Astrocyte of the hippocampus (primary cell): Measurements from ENCODE around the gene IFNL1.
"Not testable (repeated sequence)": the region's sequence is repeated elsewhere in the genome, so short reads cannot be mapped to it uniquely, and the experiment has no call there.

Experiments
- DNase-seq: peaks from one replicate; pipeline ENCODE4 v3.0.0; 2011; ENCODE audit warnings: low read depth, low spot score

IFNL1 gene

DNA sequence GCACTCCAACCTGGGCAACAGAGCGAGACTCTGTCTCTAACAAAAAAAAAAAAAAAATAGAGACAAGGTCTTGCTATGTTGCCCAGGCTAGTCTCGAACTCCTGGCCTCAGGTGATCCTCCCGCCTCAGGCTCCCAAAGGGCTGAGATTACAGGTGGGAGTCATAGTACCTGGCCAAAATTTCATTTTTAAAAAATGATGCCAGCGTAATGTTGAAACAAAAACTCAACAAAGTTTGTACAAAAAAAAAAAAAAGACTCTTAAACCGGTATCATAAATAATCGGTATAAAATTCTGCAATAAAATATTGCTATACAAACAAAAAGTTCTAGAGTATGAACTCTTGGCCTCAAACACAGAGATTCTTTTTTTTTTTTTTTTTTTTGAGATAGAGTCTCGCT is 36.1 kb downstream of the IFNL1 start:
- no peak for DNase-seq

- not testable (repeated sequence) for DNase-seq
These were observed 36.5 kb downstream of the IFNL1 start for GRCh38 chr19:39332738-39333137.

DNA sequence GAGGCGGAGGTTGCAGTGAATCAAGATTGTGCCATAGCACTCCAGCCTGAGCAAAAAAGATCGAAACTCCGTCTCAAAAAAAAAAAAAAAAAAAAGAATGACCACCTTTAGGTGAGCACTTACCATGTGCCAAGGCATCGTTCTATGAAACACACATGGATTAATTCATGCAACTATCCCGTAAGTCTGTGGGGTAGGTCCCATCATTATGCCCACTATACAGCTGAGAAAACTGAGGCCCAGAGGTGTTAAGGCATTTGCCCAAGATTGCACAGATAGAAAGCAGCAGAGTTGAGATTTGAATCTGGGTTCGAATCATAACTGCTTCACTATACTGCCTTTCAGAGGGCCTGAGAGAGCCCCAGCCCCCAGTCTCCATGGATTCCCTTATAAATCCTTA is 37.3 kb downstream of the IFNL1 start:
- no peak for DNase-seq

DNA sequence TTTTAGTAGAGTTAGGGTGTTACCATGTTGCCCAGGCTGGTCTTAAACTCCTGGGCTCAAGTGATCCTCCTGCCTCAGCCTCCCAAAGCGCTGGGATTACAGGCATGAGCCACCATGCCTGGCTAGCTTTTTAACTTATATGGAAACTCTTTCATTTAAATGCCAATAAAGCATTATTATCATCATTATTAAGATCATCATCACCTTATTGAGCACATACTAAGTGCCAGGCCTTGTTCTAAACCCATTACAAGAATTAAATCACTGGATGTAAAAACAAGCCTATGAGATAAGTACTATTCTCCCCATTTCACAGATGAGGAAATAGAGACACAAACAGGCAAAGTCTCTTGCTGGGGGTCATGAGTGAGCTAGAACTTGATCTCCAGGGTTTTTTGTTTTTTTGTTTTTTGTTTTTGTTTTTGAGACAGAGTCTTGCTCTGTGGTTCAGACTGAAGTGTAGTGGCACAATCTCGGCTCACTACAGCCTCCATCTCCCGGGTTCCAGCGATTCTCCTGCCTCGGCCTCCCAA is 38.3 kb downstream of the IFNL1 start:
- no peak for DNase-seq

DNA sequence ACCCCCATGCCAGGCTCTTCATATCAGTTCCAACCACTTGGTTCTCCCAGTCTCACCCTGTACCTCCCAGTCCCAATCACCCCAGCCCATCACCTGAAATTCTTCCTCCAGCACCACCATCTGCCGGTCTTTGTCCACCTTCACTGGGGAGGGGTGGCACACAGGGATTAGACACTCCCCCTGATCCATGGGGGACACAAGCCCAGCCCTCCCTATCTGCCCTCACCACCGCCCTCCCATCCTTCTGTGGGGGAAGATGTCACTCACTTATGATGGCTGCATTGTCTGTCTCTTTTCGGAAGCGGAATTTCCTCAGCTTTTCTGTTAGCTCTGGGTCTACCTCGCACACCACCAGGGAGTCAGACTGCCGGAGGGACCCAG is 39.0 kb downstream of the IFNL1 start:
- DNase-seq, result no peak

DNA sequence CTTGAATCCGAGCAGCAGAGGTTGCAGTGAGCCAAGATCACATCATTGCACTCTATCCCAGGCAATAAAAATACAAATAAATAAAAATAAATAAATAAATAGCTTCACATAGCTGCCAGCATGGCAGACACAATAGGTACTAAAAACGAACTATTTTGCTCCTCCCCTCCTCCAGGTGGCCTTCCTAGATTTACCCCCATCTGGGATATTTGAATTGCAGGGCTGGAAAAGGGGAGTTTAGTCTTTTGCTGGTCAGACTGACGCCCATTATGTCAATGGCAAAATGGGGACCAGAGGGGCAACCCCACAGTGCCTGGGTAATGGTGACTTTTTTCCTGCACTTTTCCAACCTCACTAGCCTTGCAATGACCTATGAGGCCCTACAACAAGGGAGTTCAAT is 40.3 kb downstream of the IFNL1 start:
- DNase-seq, result no peak

- no peak for DNase-seq
These were observed 43.5 kb downstream of the IFNL1 start for GRCh38 chr19:39339674-39340073.

DNA sequence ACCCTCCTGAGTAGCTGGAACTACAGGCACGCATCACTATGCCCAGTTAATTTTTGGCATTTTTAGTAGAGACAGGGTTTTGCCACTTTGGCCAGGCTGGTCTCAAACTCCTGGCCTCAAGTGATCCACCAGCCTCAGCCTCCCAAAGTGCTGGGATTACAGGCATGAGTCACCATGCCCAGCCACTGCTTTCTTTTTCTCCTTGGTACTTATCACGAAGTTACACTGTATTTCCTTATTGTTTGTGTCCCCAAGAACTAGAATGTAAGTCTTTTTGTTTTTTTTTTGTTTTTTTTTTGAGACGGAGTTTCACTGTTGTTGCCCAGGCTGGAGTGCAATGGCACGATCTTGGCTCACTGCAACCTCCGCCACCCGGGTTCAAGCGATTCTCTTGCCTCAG is 43.9 kb downstream of the IFNL1 start:
- not testable (repeated sequence) for DNase-seq

DNA sequence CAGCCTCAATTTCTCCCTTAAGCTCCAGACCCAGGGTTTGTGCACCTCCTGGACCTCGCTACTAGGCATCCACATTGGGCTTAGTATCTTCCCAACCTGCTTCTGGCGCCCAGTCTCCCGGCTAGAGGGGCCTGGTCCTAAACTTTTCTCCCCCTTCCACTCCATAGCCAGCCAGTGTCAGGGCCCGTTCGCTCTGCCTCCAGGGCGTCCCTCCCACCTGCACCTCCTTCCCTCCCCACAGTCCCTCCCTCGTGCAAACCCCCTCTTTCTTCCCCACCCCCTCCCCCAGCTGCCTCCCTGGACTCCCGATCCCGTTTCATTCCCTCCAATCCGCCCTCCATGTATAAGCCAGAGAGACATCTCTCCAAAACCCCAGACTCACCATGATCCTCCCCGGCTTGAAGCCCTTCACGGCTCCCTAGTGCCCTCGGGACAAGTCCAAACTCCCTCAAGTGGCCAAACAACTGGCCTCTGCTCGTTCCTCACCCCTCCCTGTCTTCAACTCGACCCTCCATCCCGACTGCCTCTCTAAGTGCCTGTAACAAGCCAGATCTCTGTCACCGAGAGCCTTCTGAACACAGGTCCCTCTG is 45.0 kb downstream of the IFNL1 start:
- no peak for DNase-seq

DNA sequence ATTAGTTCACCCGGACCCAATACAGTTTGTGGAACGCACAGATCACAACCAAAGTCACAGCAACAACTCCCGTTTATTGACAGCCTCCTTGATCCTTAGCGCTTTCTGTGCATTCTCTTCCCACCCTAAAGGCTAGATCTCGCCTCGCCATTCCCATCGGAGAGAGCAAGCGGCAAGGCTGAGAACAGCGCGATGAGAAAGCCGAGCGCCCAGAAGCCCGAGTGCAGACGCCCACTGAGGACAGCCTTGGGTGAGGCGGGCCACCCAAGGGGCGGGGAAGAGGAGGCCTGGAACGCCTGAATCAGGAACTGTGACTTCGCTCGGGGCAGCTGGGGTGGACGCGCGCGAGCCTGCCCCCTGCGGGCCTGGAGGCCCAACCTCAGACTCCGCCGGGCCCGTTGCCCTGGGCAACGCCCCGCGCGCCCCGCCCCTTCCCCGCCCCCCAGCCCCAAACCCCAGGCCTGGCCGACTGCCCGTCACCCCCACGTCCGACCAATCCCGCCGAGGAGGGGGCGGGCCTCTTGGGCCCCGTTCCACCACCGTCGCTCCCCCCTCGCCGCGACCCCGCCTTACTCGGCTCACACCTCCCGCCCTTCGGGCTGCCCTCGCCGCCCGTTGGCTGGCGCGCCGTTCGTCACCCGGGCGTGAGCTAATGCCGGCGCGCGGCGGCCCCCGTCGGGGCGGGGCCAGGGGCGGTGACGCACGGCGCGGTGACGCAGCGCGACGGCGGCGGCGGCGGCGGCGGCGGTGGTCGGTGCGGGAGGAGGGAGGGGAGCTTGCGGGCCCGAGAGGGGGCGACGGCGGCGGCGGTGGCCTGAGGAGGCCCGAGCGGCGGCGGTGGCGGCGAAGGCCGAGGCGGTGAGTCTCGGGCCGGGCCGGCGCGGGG is 45.8 kb downstream of the IFNL1 start, which contains the start of gene SAMD4B:
Gene SAMD4B, plus strand, starts transcription at position 703 of the 886 bp plus-strand sequence. CDS start 14,473 bp downstream, outside the sequence.
- peak; percentile 99 for DNase-seq

DNA sequence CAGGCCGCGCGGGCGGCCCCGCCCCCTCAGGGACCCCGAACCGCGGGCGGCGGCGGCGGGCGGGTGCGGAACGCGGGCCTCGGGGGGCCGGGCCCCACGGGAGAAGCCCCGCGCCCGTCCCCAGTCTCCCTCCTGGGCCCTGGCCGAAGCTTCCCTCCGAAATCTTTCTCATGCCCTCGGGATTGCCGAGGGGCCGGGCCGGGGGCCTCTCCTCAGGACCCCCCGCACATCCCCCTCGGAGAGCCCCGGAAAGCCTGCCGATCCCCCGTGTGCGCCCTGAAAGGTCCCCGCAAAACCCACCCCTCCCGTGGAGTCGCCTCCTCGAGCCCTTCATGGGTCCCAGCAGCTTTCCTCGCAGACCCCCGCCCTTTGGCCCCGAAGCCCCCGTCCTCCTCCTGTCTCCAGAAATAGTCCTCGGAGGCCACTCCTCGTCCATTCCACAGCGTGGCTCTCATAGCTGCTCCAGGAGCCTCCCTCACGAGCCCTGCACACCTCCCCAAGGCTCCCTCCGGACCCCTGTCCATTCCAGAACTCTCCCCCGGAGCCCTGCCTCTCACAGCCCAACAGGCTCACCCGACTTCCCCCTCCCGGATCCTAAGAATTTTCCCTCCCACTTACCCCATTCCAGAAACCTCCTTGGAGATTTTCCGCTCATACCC is 46.6 kb downstream of the IFNL1 start:
- peak; percentile 45 for DNase-seq

- no peak for DNase-seq
These were observed 49.7 kb downstream of the IFNL1 start for GRCh38 chr19:39345956-39346355.

GRCh38 chr19:39347332-39348164 is 51.3 kb downstream of the IFNL1 start:
- DNase-seq, result peak; percentile 64
